ENCODE data around the gene SETD1B. TPM values are rescaled to one million over a fixed set of nuclear protein-coding genes. Genes with fewer than 3 reads are reported as not detected.

SETD1B gene
- total RNA-seq, 1 donor from 2014 or later, result 22.7 TPM

GRCh38 chr12:121765573-121765972 is 38.2 kb upstream of the SETD1B start:
- no peak for TF ChIP-seq CTCF (IDR thresholded peaks at IDR 0.05)
- Histone ChIP-seq H3K27ac (no peak overlapping the region), H3K9me3 (no peaks in the 10 kb centered on the region), H3K27me3 (no peaks in the 10 kb centered on the region), H3K4me1 (peaks cover 8 to 21% of the 10 kb centered on the region in 2 donors), H3K36me3 (no peaks in the 10 kb centered on the region), H3K4me3 (no peak overlapping the region)
- no peak for DNase-seq (ENCODE audit: low spot score in 2 of 2)
- intact Hi-C loops (cut with DNase I), result no loop called here

GRCh38 chr12:121766290-121767039 is 37.3 kb upstream of the SETD1B start:
- no peak for TF ChIP-seq CTCF (IDR thresholded peaks at IDR 0.05)
- H3K4me3 ChIP-seq, result no peak overlapping the region
- intact Hi-C loops (cut with DNase I), result no loop called here
- peaks cover 8 to 21% of the 10 kb centered on the region in 2 donors for H3K4me1 ChIP-seq
- no peaks in the 10 kb centered on the region for H3K9me3 ChIP-seq
- peak overlapping the region in 1 of 2 donors; percentile 31 for H3K27ac ChIP-seq
- DNase-seq (ENCODE audit: low spot score in 2 of 2), result no peak
- H3K36me3 ChIP-seq, result no peaks in the 10 kb centered on the region
- no peaks in the 10 kb centered on the region for H3K27me3 ChIP-seq

- H3K36me3 ChIP-seq, result no peaks in the 10 kb centered on the region
- H3K4me1 ChIP-seq, result peaks cover 4 to 21% of the 10 kb centered on the region in 2 donors
- DNase-seq (ENCODE audit: low spot score in 2 of 2), result peak in 1 of 2 donors; percentile 79
- peak overlapping the region; percentile 54 to 59 for H3K27ac ChIP-seq
- H3K9me3 ChIP-seq, result no peaks in the 10 kb centered on the region
- intact Hi-C loops (cut with DNase I), result loop anchor here (2.0 kb wide), 1 partner anchor 55 kb away; the partner anchor contains the start of gene TMEM120B
- no peak for TF ChIP-seq CTCF (IDR thresholded peaks at IDR 0.05)
- H3K4me3 ChIP-seq, result peak overlapping the region in 1 of 2 donors; percentile 14
- no peaks in the 10 kb centered on the region for H3K27me3 ChIP-seq
These were observed 36.2 kb upstream of the SETD1B start for GRCh38 chr12:121767525-121768016.

- intact Hi-C loops (cut with DNase I), result loop anchor here (2.0 kb wide), 1 partner anchor 57 kb away; the partner anchor contains the start of gene TMEM120B
- no peak overlapping the region for H3K27ac ChIP-seq
- no peaks in the 10 kb centered on the region for H3K27me3 ChIP-seq
- no peaks in the 10 kb centered on the region for H3K36me3 ChIP-seq
- peaks cover 4 to 21% of the 10 kb centered on the region in 2 donors for H3K4me1 ChIP-seq
- no peak overlapping the region for H3K4me3 ChIP-seq
- no peaks in the 10 kb centered on the region for H3K9me3 ChIP-seq
- no peak for TF ChIP-seq CTCF (IDR thresholded peaks at IDR 0.05)
- no peak for DNase-seq (ENCODE audit: low spot score in 2 of 2)
These were observed 34.4 kb upstream of the SETD1B start for GRCh38 chr12:121769297-121769830.

GRCh38 chr12:121769831-121770301 is 33.9 kb upstream of the SETD1B start:
- Histone ChIP-seq H3K4me3 (no peak overlapping the region), H3K4me1 (peaks cover 4 to 21% of the 10 kb centered on the region in 2 donors)
- intact Hi-C loops (cut with DNase I), result loop anchor here (2.0 kb wide), 1 partner anchor 57 kb away; the partner anchor contains the start of gene TMEM120B

More at GRCh38 chr12:121769831-121770301, 33.9 kb upstream of the SETD1B start:
- H3K27me3 ChIP-seq, result no peaks in the 10 kb centered on the region
- no peak for TF ChIP-seq CTCF (IDR thresholded peaks at IDR 0.05)
- H3K36me3 ChIP-seq, result no peaks in the 10 kb centered on the region
- no peak overlapping the region for H3K27ac ChIP-seq
- no peaks in the 10 kb centered on the region for H3K9me3 ChIP-seq
- no peak for DNase-seq (ENCODE audit: low spot score in 2 of 2)
